Suprapubic skin (tissue), 4 donors: ENCODE data around the gene TCP1. TPM values are rescaled to one million over a fixed set of nuclear protein-coding genes. Genes with fewer than 3 reads are reported as not detected.

Experiments
- DNase-seq, 2 donors: peaks; one replicate each; pipeline ENCODE4 v3.0.0-alpha.2; 2019; ENCODE audit warnings: low spot score in 2 of 2
- H3K27ac ChIP-seq: fragments of 200-600 bp; sonication (generic); one replicate; pipeline ENCODE4 v1.5.1; 2019
- H3K27me3 ChIP-seq: fragments of 200-600 bp; sonication (generic); one replicate; pipeline ENCODE4 v1.5.1; 2019
- H3K36me3 ChIP-seq: fragments of 200-600 bp; sonication (generic); one replicate; pipeline ENCODE4 v1.5.1; 2019
- H3K4me1 ChIP-seq: fragments of 200-600 bp; sonication (generic); one replicate; pipeline ENCODE4 v1.5.1; 2019
- H3K4me3 ChIP-seq: fragments of 200-600 bp; sonication (generic); one replicate; pipeline ENCODE4 v1.5.1; 2019; ENCODE audit warnings: mild to moderate bottlenecking
- H3K9me3 ChIP-seq: fragments of 200-600 bp; sonication (generic); one replicate; pipeline ENCODE4 v1.5.1; 2019
- EP300 ChIP-seq: sonication (generic); formaldehyde crosslinking; IDR thresholded peaks from one replicate; pipeline ENCODE4 v1.6.1; 2017; ENCODE audit warnings: antibody characterized with exemption
- POLR2A ChIP-seq, 2 donors: fragments of 450-650 bp; IDR thresholded peaks; one replicate each; pipeline ENCODE4 v1.6.1; 2017; ENCODE audit warnings: antibody characterized with exemption in 2 of 2, mild to moderate bottlenecking in 2 of 2, moderate library complexity in 2 of 2
- POLR2AphosphoS5 ChIP-seq, 3 donors: sonication (generic); formaldehyde crosslinking; IDR thresholded peaks; one replicate each; pipeline ENCODE4 v1.6.1; 2017; ENCODE audit warnings: antibody characterized with exemption in 3 of 3
- WGBS: methylation state at CpG from one replicate; pipeline ENCODE4 v1.1.5; 2018; 5-methylcytosine and 5-hydroxymethylcytosine counted together
- total RNA-seq, 4 donors: library from RNA; depleted of rRNA; stranded (reverse); fragments of >200 nt; gene quantifications; one replicate each; pipeline ENCODE4 v1.1.0, GENCODE V29; 2016
- TF ChIP-seq, protein P1 (sequence below), 2 donors: fragments of 200-600 bp in 1 of 2; fragments of 450-650 bp in 1 of 2; sonication (generic) in 1 of 2; IDR thresholded peaks; one replicate each; pipeline ENCODE4 v1.5.1; 2016 to 2019; ENCODE audit warnings: antibody characterized with exemption in 2 of 2, mild to moderate bottlenecking in 1 of 2, moderate library complexity in 1 of 2

The TCP1 gene
- total RNA-seq, 4 donors from 2014 or later: 133 to 150 (median 139) TPM

- Histone ChIP-seq H3K4me3 (no peak overlapping the region), H3K27ac (no peak overlapping the region), H3K27me3 (no peaks in the 10 kb centered on the region), H3K9me3 (no peaks in the 10 kb centered on the region), H3K36me3 (peaks cover 90% of the 10 kb centered on the region), H3K4me1 (peaks cover 7% of the 10 kb centered on the region)
- DNase-seq: no peak
- 76% methylated on average over 3 of the region's 3 CpGs for WGBS
- TF ChIP-seq POLR2A (IDR thresholded peaks at IDR 0.05) (no peak), EP300 (no peak), POLR2AphosphoS5 (IDR thresholded peaks at IDR 0.05) (no peak)
- TF ChIP-seq, protein P1, sequence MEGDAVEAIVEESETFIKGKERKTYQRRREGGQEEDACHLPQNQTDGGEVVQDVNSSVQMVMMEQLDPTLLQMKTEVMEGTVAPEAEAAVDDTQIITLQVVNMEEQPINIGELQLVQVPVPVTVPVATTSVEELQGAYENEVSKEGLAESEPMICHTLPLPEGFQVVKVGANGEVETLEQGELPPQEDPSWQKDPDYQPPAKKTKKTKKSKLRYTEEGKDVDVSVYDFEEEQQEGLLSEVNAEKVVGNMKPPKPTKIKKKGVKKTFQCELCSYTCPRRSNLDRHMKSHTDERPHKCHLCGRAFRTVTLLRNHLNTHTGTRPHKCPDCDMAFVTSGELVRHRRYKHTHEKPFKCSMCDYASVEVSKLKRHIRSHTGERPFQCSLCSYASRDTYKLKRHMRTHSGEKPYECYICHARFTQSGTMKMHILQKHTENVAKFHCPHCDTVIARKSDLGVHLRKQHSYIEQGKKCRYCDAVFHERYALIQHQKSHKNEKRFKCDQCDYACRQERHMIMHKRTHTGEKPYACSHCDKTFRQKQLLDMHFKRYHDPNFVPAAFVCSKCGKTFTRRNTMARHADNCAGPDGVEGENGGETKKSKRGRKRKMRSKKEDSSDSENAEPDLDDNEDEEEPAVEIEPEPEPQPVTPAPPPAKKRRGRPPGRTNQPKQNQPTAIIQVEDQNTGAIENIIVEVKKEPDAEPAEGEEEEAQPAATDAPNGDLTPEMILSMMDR (IDR thresholded peaks at IDR 0.05): no peak
Measured at GRCh38 chr6:159778542-159779103, 10.8 kb downstream of the TCP1 start.

DNA sequence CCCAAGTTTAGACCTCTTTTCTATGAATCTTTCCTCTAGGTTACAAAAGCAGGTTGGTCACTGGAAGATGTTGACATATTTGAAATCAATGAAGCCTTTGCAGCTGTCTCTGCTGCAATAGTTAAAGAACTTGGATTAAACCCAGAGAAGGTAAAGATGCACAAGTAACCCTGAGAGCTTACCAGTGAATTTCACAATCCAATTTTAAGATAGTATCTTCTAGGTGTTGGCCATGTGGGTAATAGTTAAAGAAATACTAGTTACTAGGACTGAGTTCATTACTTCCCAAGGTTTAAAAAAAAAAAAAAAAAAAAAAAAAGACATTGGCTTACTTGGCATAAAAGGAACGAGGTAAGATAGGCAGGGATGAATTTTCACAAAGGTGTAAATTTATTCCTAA, 11.3 kb downstream of the TCP1 start:
- peaks cover 86% of the 10 kb centered on the region for H3K36me3 ChIP-seq
- no peaks in the 10 kb centered on the region for H3K9me3 ChIP-seq
- H3K27me3 ChIP-seq: no peaks in the 10 kb centered on the region
- DNase-seq: no peak
- WGBS: 32% methylated on average over 1 of the region's 1 CpG
- no peak overlapping the region for H3K4me3 ChIP-seq
- TF ChIP-seq, protein P1 (IDR thresholded peaks at IDR 0.05): no peak
- TF ChIP-seq POLR2AphosphoS5 (IDR thresholded peaks at IDR 0.05): no peak
- TF ChIP-seq EP300: no peak
- no peak for TF ChIP-seq POLR2A (IDR thresholded peaks at IDR 0.05)
- no peak overlapping the region for H3K27ac ChIP-seq
- peaks cover 3% of the 10 kb centered on the region for H3K4me1 ChIP-seq

DNA sequence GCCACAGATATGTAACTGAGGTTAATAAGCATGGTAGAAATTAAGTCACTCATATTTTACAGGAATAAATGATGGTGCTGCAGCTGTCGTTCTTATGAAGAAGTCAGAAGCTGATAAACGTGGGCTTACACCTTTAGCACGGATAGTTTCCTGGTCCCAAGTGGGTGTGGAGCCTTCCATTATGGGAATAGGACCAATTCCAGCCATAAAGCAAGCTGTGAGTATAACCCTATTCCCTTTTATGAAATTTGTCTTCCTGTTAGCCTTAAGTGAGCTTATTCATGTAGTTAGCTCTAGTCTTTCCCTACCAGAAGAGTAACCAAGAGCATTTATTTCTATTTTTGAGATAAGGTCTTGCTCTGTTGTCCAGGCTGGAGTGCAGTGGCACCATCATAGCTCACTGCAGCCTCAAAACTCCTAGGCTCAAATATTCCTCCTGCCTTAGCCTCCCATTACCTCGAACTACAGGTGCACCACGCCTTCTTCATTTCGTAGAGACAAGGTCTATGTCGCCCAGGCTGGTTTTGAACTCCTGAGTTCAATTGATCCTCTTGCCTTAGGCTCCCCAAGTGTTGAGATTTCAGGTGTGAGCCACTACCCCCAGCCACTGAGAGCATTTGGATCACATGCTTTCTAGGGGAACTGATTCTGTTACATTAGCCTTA, 12.0 kb downstream of the TCP1 start:
- no peaks in the 10 kb centered on the region for H3K4me1 ChIP-seq
- H3K27me3 ChIP-seq: no peaks in the 10 kb centered on the region
- no peak overlapping the region for H3K4me3 ChIP-seq
- H3K9me3 ChIP-seq: no peaks in the 10 kb centered on the region
- DNase-seq: no peak
- TF ChIP-seq, protein P1 (IDR thresholded peaks at IDR 0.05): no peak
- TF ChIP-seq EP300 (no peak), POLR2A (IDR thresholded peaks at IDR 0.05) (no peak), POLR2AphosphoS5 (IDR thresholded peaks at IDR 0.05) (no peak)
- WGBS: 76% methylated on average over 7 of the region's 7 CpGs
- peaks cover 79% of the 10 kb centered on the region for H3K36me3 ChIP-seq
- no peak overlapping the region for H3K27ac ChIP-seq

GRCh38 chr6:159772196-159772595, 17.2 kb downstream of the TCP1 start:
- Histone ChIP-seq H3K27me3 (no peaks in the 10 kb centered on the region), H3K27ac (no peak overlapping the region), H3K36me3 (peaks cover 64% of the 10 kb centered on the region), H3K9me3 (no peaks in the 10 kb centered on the region), H3K4me1 (no peaks in the 10 kb centered on the region), H3K4me3 (no peak overlapping the region)
- no peak for DNase-seq
- WGBS: 61% methylated on average over 1 of the region's 1 CpG
- no peak for TF ChIP-seq POLR2AphosphoS5 (IDR thresholded peaks at IDR 0.05)
- TF ChIP-seq, protein P1 (IDR thresholded peaks at IDR 0.05): no peak
- TF ChIP-seq EP300: no peak
- no peak for TF ChIP-seq POLR2A (IDR thresholded peaks at IDR 0.05)

DNA sequence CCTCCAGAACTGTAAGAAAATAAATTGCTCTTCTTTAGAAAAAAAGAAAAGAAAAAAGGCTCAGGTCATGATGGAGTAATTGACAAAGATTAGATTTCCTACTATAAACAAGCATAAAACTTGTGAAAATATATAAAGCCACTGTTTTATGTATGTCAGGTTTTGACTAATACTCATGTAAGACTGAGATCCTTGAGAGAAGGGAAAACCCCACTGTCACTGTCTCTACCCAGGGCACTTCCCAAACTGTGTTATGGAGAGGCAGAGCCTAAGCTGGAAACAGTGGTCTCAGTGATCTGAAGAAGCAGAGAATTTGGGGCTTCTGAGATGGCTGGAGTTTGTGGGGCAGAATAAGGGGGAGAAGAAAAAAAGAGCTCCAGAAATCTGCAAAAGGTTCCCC, 19.9 kb downstream of the TCP1 start:
- Histone ChIP-seq H3K9me3 (no peaks in the 10 kb centered on the region), H3K4me3 (no peak overlapping the region), H3K36me3 (peaks cover 53% of the 10 kb centered on the region), H3K27me3 (no peaks in the 10 kb centered on the region), H3K27ac (no peak overlapping the region), H3K4me1 (no peaks in the 10 kb centered on the region)
- no peak for TF ChIP-seq EP300
- no peak for DNase-seq
